Testis (tissue), 3 donors: ENCODE data around the gene RYR1. TPM values are rescaled to one million over a fixed set of nuclear protein-coding genes. Genes with fewer than 3 reads are reported as not detected.

ENCODE experiments used
- DNase-seq: peaks from one replicate; pipeline ENCODE4 v3.0.0-alpha.2; 2019
- H3K27ac ChIP-seq, 2 donors: fragments of 200-600 bp; sonication (generic); one replicate each; pipeline ENCODE4 v1.5.1; 2019
- H3K27me3 ChIP-seq: fragments of 200-600 bp; sonication (generic); one replicate; pipeline ENCODE4 v1.5.1; 2019
- H3K36me3 ChIP-seq: fragments of 200-600 bp; sonication (generic); one replicate; pipeline ENCODE4 v1.5.1; 2017; ENCODE audit warnings: low read depth; ENCODE audit errors: missing control alignments
- H3K4me1 ChIP-seq: fragments of 200-600 bp; sonication (generic); one replicate; pipeline ENCODE4 v1.5.1; 2019
- H3K4me3 ChIP-seq, 2 donors: fragments of 200-600 bp; sonication (generic); one replicate each; pipeline ENCODE4 v1.5.1; 2017 to 2019
- H3K9me3 ChIP-seq: fragments of 200-600 bp; sonication (generic); one replicate; pipeline ENCODE4 v1.5.1; 2017
- POLR2A ChIP-seq: fragments of 450-650 bp; IDR thresholded peaks from one replicate; pipeline ENCODE4 v1.6.1; 2017; ENCODE audit warnings: antibody characterized with exemption, mild to moderate bottlenecking, moderate library complexity
- WGBS, 2 donors: methylation state at CpG; one replicate each; pipeline ENCODE4 v1.1.5; 2018; 5-methylcytosine and 5-hydroxymethylcytosine counted together
- intact Hi-C: fragments of 100-400 bp; cut with DNase I; formaldehyde crosslinking; loops from one replicate; pipeline ENCODE4 v1.15.1; 2023; ENCODE audit warnings: low total_unique reads
- polyA plus RNA-seq: library from polyadenylated mRNA; stranded (reverse); fragments of 350-450 nt; fragmentation: Illumina TruSeq; extraction: RNeasy Lipid Tissue Mini Kit (QIAGEN cat#74804); gene quantifications from one replicate; pipeline ENCODE4 v1.2.3, GENCODE V29; 2014; ENCODE audit warnings: low read depth, low replicate concordance; ENCODE audit not compliant: insufficient read depth
- total RNA-seq, 2 donors: library from RNA; depleted of rRNA; stranded (reverse); fragments of >200 nt; gene quantifications; one replicate each; pipeline ENCODE4 v1.2.3, GENCODE V29; 2016
- TF ChIP-seq, protein P1 (sequence below), 3 experiments: fragments of 450-650 bp in 2 of 3; fragments of 200-600 bp in 1 of 3; sonication (generic) in 1 of 3; IDR thresholded peaks; one replicate each; pipeline ENCODE4 v1.5.1; 2016 to 2019; ENCODE audit warnings: antibody characterized with exemption in 3 of 3, mild to moderate bottlenecking in 2 of 3, moderate library complexity in 1 of 3

Gene RYR1
- total and polyA plus RNA-seq, 3 donors from 2014 or later, result 11.8 to 26.1 (median 15.6) TPM

DNA sequence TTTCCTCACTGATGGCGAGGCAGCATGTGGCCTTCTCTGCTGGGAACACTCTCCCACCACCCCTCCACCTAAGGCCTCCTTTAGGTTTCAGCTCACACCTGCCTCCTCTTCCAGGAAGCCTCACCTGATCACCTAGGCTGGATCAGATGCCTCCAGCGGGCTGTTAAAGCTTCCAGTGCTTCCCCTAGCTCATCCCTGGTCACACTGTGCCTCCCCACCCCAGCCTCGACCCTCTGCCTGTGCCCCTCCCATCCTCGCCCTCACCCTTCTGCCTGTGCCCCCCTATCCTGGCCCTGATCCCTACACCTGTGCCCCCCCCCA, 150.5 kb downstream of the RYR1 start:
- no peak for TF ChIP-seq POLR2A
- TF ChIP-seq, protein P1, sequence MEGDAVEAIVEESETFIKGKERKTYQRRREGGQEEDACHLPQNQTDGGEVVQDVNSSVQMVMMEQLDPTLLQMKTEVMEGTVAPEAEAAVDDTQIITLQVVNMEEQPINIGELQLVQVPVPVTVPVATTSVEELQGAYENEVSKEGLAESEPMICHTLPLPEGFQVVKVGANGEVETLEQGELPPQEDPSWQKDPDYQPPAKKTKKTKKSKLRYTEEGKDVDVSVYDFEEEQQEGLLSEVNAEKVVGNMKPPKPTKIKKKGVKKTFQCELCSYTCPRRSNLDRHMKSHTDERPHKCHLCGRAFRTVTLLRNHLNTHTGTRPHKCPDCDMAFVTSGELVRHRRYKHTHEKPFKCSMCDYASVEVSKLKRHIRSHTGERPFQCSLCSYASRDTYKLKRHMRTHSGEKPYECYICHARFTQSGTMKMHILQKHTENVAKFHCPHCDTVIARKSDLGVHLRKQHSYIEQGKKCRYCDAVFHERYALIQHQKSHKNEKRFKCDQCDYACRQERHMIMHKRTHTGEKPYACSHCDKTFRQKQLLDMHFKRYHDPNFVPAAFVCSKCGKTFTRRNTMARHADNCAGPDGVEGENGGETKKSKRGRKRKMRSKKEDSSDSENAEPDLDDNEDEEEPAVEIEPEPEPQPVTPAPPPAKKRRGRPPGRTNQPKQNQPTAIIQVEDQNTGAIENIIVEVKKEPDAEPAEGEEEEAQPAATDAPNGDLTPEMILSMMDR (IDR thresholded peaks at IDR 0.05), result no peak
- Histone ChIP-seq H3K36me3 (no peaks in the 10 kb centered on the region), H3K4me3 (no peak overlapping the region), H3K27me3 (no peaks in the 10 kb centered on the region), H3K9me3 (no peaks in the 10 kb centered on the region), H3K4me1 (no peaks in the 10 kb centered on the region), H3K27ac (no peak overlapping the region)
- intact Hi-C loops, result no loop called here
- 87 to 90% methylated on average over 4 of the region's 4 CpGs for WGBS, 2 donors
- DNase-seq, result no peak

DNA sequence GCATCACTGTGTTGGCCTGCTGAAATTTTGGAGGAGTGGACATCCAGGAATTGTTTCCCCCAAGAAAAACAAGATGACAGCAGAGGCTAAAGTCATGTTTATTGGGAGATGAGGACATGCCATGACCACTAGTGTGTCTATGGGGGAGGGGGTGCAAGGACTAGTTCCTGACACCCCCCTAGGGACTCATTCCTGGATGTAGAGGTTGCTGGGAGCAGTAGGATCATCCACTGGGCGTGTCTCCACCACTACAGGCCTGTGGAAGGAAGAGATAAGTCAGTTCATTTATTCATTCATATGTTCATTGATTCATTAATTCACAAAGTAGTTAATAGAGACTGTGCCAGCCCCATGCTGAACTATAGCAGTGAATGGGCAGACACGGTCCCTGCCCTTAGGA, 154.1 kb downstream of the RYR1 start:
- Histone ChIP-seq H3K27ac (no peak overlapping the region), H3K36me3 (no peaks in the 10 kb centered on the region), H3K4me1 (no peaks in the 10 kb centered on the region), H3K9me3 (no peaks in the 10 kb centered on the region), H3K27me3 (no peaks in the 10 kb centered on the region), H3K4me3 (no peak overlapping the region)
- no peak for TF ChIP-seq POLR2A
- TF ChIP-seq, protein P1 (IDR thresholded peaks at IDR 0.05), result no peak
- intact Hi-C loops, result no loop called here
- DNase-seq, result no peak
- 93 to 100% methylated on average over 2 of the region's 2 CpGs for WGBS, 2 donors

DNA sequence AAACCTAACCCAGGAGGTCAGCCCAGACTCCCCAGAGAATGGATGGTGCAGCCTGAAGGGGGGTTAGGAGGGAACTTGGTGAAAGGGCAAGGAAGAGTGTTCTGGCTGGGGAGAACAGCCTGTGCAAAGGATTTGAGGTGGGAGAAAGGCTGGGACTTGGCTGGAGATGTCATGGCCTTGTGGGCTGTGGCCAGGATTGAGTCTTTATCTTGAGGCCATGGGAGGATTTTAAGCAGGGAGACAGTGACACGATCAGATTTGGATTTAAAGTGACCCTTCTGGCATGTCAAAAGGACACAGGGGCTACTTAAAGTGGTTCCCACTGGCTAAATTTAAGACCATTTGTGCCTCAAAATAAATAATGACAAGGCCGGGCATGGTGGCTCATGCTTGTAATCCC, 154.6 kb downstream of the RYR1 start:
- no peaks in the 10 kb centered on the region for H3K27me3 ChIP-seq
- 59 to 80% methylated on average over 2 of the region's 2 CpGs for WGBS, 2 donors
- H3K9me3 ChIP-seq, result no peaks in the 10 kb centered on the region
- DNase-seq, result no peak
- H3K27ac ChIP-seq, result no peak overlapping the region
- no peaks in the 10 kb centered on the region for H3K4me1 ChIP-seq
- no peak overlapping the region for H3K4me3 ChIP-seq
- H3K36me3 ChIP-seq, result no peaks in the 10 kb centered on the region
- intact Hi-C loops, result no loop called here
- TF ChIP-seq, protein P1 (IDR thresholded peaks at IDR 0.05), result no peak
- no peak for TF ChIP-seq POLR2A

DNA sequence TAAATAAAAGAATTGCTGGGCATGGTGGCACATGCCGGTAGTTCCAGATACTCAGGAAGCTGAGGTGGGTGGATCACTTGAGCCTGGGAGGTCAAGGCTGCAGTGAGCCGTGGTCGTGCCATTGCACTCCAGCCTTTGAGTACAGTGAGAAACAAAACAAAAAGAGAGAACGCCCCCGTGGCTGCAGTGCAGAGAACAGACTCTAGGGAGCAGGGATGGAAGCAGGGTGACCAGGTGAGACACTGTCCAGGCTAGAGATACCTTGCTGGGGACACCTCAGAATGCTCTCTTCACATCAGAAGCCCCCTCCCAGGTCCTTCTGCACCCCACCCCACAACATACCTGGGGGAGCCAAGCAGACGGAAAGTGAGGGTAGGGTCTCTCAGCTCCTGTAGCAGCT, 159.4 kb downstream of the RYR1 start:
- intact Hi-C loops, result no loop called here
- 76 to 77% methylated on average over 6 of the region's 6 CpGs for WGBS, 2 donors
- Histone ChIP-seq H3K4me3 (no peak overlapping the region), H3K9me3 (no peaks in the 10 kb centered on the region), H3K36me3 (no peaks in the 10 kb centered on the region), H3K27ac (no peak overlapping the region), H3K27me3 (no peaks in the 10 kb centered on the region), H3K4me1 (no peaks in the 10 kb centered on the region)
- TF ChIP-seq, protein P1 (IDR thresholded peaks at IDR 0.05), result no peak
- no peak for TF ChIP-seq POLR2A
- no peak for DNase-seq

DNA sequence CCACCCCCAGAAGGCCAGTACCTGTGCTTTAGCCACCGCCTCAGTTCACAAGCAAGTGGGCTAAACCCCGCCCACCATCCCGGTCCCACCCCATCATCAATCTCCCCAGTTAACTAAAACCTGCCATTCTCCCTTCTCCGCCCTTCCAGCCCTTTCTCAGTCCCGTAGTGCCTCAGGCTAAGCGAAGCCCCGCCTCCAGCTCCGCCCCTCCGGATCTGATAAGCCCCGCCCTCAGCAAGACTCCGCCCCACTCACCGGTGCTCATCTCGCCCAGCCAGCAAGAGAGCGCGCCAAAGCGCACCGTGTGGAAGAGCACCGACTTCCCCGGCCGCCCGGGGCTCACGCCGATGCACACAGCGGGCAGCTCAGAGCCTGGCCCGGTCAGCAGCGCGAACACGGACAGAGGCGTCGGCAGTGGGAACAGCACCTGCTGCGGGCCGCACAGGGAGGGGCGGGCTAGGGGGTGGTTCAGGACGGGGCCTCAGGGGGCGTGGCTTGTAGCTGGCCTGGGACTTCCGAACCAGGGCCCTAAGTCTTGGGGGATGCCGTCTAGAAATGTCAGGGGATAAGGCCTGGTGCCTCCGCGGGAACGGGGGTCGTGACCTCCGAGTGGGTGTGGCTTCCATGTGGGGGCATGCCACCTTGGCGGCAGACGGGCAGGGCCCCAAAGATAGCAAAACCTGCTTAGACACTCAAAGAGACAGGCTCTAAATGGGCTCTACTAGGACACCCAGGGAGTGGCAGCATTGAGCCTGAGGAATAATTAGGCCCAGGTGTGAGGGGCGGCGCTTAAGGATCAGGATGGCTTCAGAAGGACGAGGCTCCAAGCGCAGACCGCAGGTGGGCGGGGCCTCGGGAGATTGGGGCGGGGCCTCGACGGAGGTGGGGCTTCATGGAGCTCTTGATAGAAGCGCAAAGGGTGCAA, 162.8 kb downstream of the RYR1 start:
- H3K36me3 ChIP-seq, result no peaks in the 10 kb centered on the region
- H3K4me3 ChIP-seq, result peak overlapping the region; percentile 29 to 50
- 8 to 11% methylated on average over 23 to 52 of the region's 55 CpGs for WGBS, 2 donors
- intact Hi-C loops, result no loop called here
- TF ChIP-seq, protein P1 (IDR thresholded peaks at IDR 0.05), result no peak
- no peak for TF ChIP-seq POLR2A
- no peaks in the 10 kb centered on the region for H3K9me3 ChIP-seq
- peak; percentile 69 for DNase-seq
- no peaks in the 10 kb centered on the region for H3K4me1 ChIP-seq
- H3K27me3 ChIP-seq, result no peaks in the 10 kb centered on the region
- H3K27ac ChIP-seq, result no peak overlapping the region
